T-helper 1 cell (primary cell): ENCODE data around the gene NALCN.

Source experiments
- DNase-seq, 5 donors: peaks; one replicate each; pipeline ENCODE4 v3.0.0-alpha.2; 2012 to 2020

The NALCN gene

GRCh38 chr13:101116341-101116740 is 300.0 kb downstream of the NALCN start:
- no peak for DNase-seq

- DNase-seq = no peak
Measured at GRCh38 chr13:101115762-101116171, 300.5 kb downstream of the NALCN start.

GRCh38 chr13:101111894-101112293 is 304.4 kb downstream of the NALCN start:
- no peak for DNase-seq

- DNase-seq = no peak
Measured at GRCh38 chr13:101109005-101109404, 307.3 kb downstream of the NALCN start.

GRCh38 chr13:101098873-101099272 is 317.4 kb downstream of the NALCN start:
- DNase-seq = no peak

- no peak for DNase-seq
Measured at GRCh38 chr13:101092985-101093384, 323.3 kb downstream of the NALCN start.

- DNase-seq = no peak
Measured at GRCh38 chr13:101090287-101090686, 326.0 kb downstream of the NALCN start.

- no peak for DNase-seq
Measured at GRCh38 chr13:101085551-101085950, 330.8 kb downstream of the NALCN start.

GRCh38 chr13:101082441-101082840 is 333.9 kb downstream of the NALCN start:
- no peak for DNase-seq

- DNase-seq = no peak
Measured at GRCh38 chr13:101080616-101081015, 335.7 kb downstream of the NALCN start.

- no peak for DNase-seq
Measured at GRCh38 chr13:101065329-101065728, 351.0 kb downstream of the NALCN start.

- no peak for DNase-seq
Measured at GRCh38 chr13:101059793-101060192, 356.5 kb downstream of the NALCN start.

GRCh38 chr13:101058841-101059240 is 357.5 kb downstream of the NALCN start:
- DNase-seq = no peak

- no peak for DNase-seq
Measured at GRCh38 chr13:101053301-101054093, 362.8 kb downstream of the NALCN start.

- no peak for DNase-seq
Measured at GRCh38 chr13:101049166-101049850, 367.0 kb downstream of the NALCN start.

- DNase-seq = no peak
Measured at GRCh38 chr13:101036546-101036945, 379.8 kb downstream of the NALCN start.

GRCh38 chr13:101035119-101035620 is 381.1 kb downstream of the NALCN start:
- DNase-seq = no peak

- DNase-seq = no peak
Measured at GRCh38 chr13:101026736-101027398, 389.4 kb downstream of the NALCN start.

- no peak for DNase-seq
Measured at GRCh38 chr13:101026328-101026727, 390.0 kb downstream of the NALCN start.

- DNase-seq = no peak
Measured at GRCh38 chr13:101025925-101026324, 390.4 kb downstream of the NALCN start.

GRCh38 chr13:101025519-101025918 is 390.8 kb downstream of the NALCN start:
- no peak for DNase-seq

- no peak for DNase-seq
Measured at GRCh38 chr13:101019126-101019525, 397.2 kb downstream of the NALCN start.

- no peak for DNase-seq
Measured at GRCh38 chr13:101018720-101019119, 397.6 kb downstream of the NALCN start.
